IPS-18c (cell line): Measurements from ENCODE around the gene SSRP1.
"Not testable (repeated sequence)": the region's sequence is repeated elsewhere in the genome, so short reads cannot be mapped to it uniquely, and the experiment has no call there.

Experiments
- H3K4me3 ChIP-seq: 2 replicates; pipeline ENCODE4 v1.7.0; 2013; ENCODE audit warnings: low read depth, mild to moderate bottlenecking, low read length, moderate library complexity; ENCODE audit not compliant: insufficient read depth
- H3K9me3 ChIP-seq: one replicate; pipeline ENCODE4 v1.6.1; 2013; ENCODE audit warnings: mild to moderate bottlenecking, low read length, moderate library complexity; ENCODE audit not compliant: control insufficient read depth, insufficient read depth

SSRP1 gene

GRCh38 chr11:57299150-57299737 is 36.4 kb downstream of the SSRP1 start:
- H3K4me3 ChIP-seq = no peak overlapping the region
- peaks cover 3% of the 10 kb centered on the region for H3K9me3 ChIP-seq

GRCh38 chr11:57297221-57297620 is 38.5 kb downstream of the SSRP1 start:
- Histone ChIP-seq H3K4me3 (no peak overlapping the region), H3K9me3 (peaks cover 3% of the 10 kb centered on the region)

- H3K9me3 ChIP-seq, H3K4me3 ChIP-seq: not testable (repeated sequence)
These were observed 39.5 kb downstream of the SSRP1 start for GRCh38 chr11:57296205-57296604.

GRCh38 chr11:57294225-57295131 is 41.2 kb downstream of the SSRP1 start:
- Histone ChIP-seq H3K4me3 (no peak overlapping the region), H3K9me3 (no peaks in the 10 kb centered on the region)

- no peak overlapping the region for H3K4me3 ChIP-seq
- H3K9me3 ChIP-seq = no peaks in the 10 kb centered on the region
These were observed 45.4 kb downstream of the SSRP1 start for GRCh38 chr11:57290288-57290687.

GRCh38 chr11:57288771-57289579 is 46.7 kb downstream of the SSRP1 start:
- Histone ChIP-seq H3K4me3 (no peak overlapping the region), H3K9me3 (no peaks in the 10 kb centered on the region)

- H3K9me3 ChIP-seq = no peaks in the 10 kb centered on the region
- H3K4me3 ChIP-seq = no peak overlapping the region
These were observed 47.8 kb downstream of the SSRP1 start for GRCh38 chr11:57287884-57288283.

GRCh38 chr11:57283231-57283990 is 52.3 kb downstream of the SSRP1 start:
- Histone ChIP-seq H3K9me3 (no peaks in the 10 kb centered on the region), H3K4me3 (no peak overlapping the region)

- H3K4me3 ChIP-seq, H3K9me3 ChIP-seq: not testable (repeated sequence)
These were observed 54.1 kb downstream of the SSRP1 start for GRCh38 chr11:57281546-57281945.

- H3K4me3 ChIP-seq = no peak overlapping the region
These were observed 56.6 kb downstream of the SSRP1 start for GRCh38 chr11:57279116-57279515.

GRCh38 chr11:57278721-57279095 is 57.0 kb downstream of the SSRP1 start:
- no peaks in the 10 kb centered on the region for H3K9me3 ChIP-seq
- no peak overlapping the region for H3K4me3 ChIP-seq

More at GRCh38 chr11:57279116-57279515, 56.6 kb downstream of the SSRP1 start:
- H3K9me3 ChIP-seq = no peaks in the 10 kb centered on the region

- H3K9me3 ChIP-seq = no peaks in the 10 kb centered on the region
- H3K4me3 ChIP-seq = no peak overlapping the region
These were observed 57.6 kb downstream of the SSRP1 start for GRCh38 chr11:57277845-57278720.

- H3K4me3 ChIP-seq = no peak overlapping the region
- no peaks in the 10 kb centered on the region for H3K9me3 ChIP-seq
These were observed 58.6 kb downstream of the SSRP1 start for GRCh38 chr11:57276971-57277675.

GRCh38 chr11:57276169-57276970 is 59.3 kb downstream of the SSRP1 start:
- Histone ChIP-seq H3K4me3 (no peak overlapping the region), H3K9me3 (no peaks in the 10 kb centered on the region)
